Mucosa of gallbladder (tissue), 1 donor: Measurements from ENCODE around the gene ROBO2. TPM values are rescaled to one million over a fixed set of nuclear protein-coding genes. Genes with fewer than 3 reads are reported as not detected.

Source experiments
- DNase-seq: peaks from one replicate; pipeline ENCODE4 v3.0.0-alpha.2; 2020; ENCODE audit warnings: low spot score
- total RNA-seq: library from RNA; stranded (reverse); gene quantifications from one replicate; pipeline ENCODE4 v1.2.1, GENCODE V29; 2021
- donor health status: DM: no; HTN: no; CAD: no.

The ROBO2 gene, protein sequence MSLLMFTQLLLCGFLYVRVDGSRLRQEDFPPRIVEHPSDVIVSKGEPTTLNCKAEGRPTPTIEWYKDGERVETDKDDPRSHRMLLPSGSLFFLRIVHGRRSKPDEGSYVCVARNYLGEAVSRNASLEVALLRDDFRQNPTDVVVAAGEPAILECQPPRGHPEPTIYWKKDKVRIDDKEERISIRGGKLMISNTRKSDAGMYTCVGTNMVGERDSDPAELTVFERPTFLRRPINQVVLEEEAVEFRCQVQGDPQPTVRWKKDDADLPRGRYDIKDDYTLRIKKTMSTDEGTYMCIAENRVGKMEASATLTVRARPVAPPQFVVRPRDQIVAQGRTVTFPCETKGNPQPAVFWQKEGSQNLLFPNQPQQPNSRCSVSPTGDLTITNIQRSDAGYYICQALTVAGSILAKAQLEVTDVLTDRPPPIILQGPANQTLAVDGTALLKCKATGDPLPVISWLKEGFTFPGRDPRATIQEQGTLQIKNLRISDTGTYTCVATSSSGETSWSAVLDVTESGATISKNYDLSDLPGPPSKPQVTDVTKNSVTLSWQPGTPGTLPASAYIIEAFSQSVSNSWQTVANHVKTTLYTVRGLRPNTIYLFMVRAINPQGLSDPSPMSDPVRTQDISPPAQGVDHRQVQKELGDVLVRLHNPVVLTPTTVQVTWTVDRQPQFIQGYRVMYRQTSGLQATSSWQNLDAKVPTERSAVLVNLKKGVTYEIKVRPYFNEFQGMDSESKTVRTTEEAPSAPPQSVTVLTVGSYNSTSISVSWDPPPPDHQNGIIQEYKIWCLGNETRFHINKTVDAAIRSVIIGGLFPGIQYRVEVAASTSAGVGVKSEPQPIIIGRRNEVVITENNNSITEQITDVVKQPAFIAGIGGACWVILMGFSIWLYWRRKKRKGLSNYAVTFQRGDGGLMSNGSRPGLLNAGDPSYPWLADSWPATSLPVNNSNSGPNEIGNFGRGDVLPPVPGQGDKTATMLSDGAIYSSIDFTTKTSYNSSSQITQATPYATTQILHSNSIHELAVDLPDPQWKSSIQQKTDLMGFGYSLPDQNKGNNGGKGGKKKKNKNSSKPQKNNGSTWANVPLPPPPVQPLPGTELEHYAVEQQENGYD (N-terminal part only)
- 2.8 TPM for total RNA-seq

DNA sequence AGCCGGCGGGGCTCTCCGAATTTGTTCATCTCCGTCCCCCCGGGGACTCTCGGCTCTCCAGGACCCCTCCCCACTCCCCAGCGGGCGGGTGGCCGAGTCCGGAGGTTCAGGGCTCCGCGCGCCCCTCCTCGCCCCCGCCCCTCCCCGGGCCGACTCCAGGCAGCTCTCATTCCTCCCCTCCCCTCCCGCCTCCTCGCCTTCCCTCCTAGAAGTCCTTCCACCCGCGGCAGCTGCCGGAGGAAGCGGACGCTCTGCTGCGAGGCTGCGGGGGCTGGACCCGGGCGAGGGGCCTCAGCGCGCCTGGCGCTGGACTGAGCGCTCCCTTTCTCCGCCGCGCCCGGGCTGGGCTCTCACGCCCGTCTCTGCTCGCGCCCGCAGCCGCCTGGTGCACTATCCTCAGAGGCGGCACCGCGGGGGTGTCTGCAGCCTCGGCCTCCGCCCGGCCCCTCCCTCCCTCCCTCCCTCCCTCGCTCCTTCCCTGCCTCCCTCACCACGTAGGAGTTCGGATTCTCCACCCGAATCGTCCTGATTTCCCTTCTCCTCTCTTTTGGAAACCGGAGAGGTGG lies at the start of gene ROBO2:
TSS of gene ROBO2 (plus strand) at position 494 of the 566 bp plus-strand sequence. CDS start 687 bp downstream, outside the sequence.
- peak; percentile 13 for DNase-seq

DNA sequence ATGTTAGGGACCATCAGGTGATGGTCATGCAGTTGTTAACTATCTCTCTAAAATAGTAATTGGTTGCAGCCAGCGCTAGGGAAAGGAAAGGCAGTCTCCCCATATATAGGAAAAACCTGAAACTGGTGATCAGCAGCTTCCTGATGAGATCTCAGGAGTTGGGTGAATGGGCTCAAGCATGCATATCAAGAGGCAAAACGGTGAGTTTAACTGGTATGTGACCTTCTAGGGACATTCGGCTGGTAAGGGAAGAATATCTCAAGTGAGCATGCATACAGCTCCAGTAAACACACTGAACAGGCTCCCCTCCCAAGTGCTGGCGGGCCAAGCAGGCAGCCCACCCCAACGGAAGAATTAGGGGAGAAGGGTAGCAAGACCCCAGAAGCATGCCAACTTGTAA lies 49.3 kb upstream of the ROBO2 start:
- no peak for DNase-seq

DNA sequence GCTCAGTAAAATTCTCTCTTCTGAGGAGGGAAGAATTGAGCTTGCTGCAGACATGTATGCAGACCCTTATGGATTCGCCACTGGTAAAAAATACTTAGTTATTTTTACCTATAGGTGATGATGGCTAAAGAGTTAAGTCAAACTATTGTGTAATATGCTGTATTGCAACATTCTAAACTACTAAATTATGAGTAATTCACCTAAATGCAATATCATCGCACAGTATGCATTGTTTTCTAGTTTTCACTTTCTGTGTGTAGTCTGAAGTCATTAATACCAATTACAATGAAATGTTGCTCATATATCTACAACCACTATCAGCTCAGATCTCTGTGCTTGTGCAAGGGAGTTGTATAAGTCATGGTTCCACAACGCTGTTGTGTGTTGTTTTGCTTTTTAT lies 48.7 kb upstream of the ROBO2 start:
- no peak for DNase-seq

GRCh38 chr3:76997733-76998132 lies 42.2 kb upstream of the ROBO2 start:
- DNase-seq, result no peak

DNA sequence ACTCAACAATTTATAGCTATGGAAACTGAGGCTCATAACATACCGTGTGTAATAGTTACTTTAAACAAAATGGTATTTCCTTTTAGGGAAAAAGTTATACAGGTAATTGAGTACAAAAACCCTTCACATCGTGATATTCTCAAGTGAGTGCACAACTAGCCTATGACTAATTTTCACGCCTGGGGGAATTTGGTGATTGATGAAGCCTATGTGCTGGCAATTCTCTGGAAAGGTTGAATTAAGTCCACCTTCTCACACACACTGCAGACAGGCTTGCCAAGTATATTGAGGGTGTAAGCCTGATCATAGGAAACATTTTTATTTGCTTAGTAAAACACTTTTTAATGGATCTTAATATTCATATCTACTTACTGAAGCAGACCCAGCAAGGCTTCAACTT lies 41.3 kb upstream of the ROBO2 start:
- DNase-seq, result no peak

DNA sequence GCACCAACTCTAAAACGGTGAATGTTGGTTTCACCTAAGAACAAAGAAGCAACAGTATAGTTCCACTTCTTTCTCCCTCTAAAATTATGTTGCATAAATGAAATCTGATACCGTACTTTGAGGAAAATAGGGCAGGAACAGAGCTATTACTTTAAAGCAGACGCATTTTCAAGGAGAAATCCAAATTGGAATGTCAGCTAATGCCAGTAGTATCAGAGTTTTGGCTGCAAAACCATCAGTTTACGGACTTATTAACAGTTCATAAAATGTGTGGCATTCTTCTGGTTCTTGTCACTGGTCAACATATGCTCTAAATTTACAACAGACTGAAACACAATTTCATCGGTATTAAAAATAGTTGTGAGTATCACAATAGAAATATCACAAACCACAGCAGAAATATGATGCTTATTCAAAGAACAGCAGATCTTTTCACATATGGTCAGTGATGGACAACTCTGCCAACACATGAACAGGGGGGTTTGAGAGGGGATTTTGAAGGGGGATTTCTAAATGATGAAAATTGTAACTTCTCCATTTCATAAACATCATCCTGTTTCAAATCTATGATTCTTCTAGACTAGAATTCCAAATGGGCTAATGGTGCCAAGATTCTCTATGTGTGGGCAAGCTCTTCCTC lies 38.7 kb upstream of the ROBO2 start:
- no peak for DNase-seq

DNA sequence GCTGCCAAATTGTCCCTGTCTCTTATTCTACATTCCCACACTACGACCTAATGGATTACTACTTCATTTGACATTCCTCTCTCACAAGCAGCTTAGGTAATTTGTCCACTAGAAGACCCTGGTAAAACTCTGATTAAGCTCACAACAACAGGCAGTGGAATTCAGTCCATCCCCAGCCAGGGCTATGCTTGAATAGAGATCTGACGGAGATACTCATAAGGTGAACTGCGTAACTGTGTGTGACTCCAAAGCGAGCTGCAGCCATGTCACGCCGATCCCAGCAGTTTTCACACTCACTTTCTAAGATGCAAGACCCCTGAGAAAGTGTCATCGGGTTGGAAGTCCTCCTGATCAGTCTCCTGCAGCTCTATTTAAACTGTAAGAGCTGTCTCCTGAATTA lies 25.7 kb upstream of the ROBO2 start:
- DNase-seq, result no peak

DNA sequence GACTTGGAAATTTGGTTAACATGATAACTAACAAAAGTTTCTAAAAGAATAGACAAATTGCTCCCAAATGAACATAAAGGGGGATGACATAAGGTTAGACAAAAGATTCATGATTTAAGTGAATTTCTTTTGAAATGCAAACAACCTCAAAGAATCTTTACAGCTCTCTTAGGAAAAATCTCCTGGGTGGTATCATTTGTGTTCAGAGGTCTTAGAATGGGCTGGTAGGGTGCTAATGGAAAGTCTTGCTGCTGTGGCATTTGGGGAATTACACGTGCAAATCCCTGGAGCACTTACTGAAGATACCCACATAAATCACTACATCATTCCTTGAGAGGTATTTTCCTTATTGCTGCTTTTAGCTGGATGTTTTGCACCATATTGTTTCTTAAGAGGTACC lies 14.4 kb upstream of the ROBO2 start:
- DNase-seq, result no peak

- DNase-seq, result no peak
Measured at GRCh38 chr3:77026904-77027634, 12.8 kb upstream of the ROBO2 start.

GRCh38 chr3:77028005-77028404 lies 11.9 kb upstream of the ROBO2 start:
- no peak for DNase-seq

DNA sequence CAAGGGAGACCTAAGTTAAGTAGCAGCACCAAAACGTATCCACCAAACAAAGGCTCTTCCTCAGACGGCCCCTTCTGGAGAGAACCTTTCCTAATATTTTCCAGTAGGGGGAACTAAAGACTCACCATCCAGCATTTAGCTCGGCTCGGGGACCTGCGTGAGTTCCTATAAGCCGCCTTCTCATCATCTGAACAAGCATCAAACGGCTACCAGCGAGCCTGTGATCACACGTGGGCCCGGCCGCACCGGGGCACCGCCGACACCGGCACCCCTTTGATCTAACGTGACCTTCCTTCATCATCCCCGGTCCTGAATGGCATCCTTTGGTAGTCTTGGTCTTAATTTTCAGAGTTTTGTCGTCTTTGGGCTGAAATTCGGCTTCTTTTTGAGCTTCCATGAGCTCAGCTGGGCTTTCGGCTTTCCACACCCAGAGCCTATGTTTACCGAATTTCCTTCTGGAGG lies 1.4 kb upstream of the ROBO2 start:
- DNase-seq, result peak; percentile 58

DNA sequence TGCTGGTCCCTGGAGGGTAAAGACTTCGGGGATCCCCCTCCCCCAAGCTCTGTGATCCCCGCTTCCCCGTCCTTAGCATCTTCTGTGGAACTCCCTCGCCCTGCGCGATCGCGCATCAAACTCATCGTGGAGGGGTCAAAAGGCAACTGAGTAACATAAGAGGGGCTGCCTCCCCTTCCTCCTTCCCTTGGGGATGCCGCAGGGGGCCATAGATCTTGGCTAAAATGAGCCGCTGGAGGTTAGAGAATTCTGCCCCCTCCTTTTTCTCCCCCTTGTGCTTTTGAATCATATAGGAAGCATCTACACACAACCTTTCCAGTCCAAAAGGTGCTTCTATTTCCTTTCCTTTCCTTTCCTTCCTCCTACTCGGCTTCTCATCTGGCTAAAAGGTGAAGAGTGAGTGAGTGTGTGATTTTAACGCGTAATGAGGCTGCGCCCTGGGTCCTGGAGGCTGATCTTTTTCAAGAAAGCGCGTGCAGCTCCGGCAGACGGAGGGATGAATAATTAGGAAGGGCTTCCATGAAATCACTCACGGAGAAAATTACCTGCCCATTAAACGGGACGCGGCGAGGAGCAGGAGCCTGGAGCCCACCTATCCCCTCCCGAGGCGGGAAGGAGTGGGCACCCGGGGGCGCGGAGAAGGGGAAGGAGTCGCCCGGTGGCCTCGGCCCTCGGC lies 831 bp upstream of the ROBO2 start:
- no peak for DNase-seq

DNA sequence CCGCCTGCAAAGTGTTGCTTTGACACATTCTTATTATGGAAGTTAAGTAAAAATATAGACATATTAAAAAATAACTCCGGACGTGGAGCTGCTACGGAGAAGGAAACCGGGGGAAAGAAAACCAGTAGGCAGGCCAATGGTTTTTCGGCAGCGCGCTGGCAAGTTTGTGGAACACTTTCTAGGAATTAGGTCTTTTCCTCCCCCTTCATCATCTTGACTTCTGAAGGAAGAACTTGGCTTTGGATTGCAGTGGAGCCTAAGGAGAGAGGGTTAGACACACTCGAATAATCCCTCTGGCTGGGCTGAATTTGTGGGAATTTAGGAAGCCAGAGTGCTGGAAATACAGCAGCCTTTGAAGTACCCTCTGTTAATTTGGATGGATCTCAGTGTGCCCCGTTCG lies 317 bp downstream of the ROBO2 start:
- DNase-seq, result no peak

DNA sequence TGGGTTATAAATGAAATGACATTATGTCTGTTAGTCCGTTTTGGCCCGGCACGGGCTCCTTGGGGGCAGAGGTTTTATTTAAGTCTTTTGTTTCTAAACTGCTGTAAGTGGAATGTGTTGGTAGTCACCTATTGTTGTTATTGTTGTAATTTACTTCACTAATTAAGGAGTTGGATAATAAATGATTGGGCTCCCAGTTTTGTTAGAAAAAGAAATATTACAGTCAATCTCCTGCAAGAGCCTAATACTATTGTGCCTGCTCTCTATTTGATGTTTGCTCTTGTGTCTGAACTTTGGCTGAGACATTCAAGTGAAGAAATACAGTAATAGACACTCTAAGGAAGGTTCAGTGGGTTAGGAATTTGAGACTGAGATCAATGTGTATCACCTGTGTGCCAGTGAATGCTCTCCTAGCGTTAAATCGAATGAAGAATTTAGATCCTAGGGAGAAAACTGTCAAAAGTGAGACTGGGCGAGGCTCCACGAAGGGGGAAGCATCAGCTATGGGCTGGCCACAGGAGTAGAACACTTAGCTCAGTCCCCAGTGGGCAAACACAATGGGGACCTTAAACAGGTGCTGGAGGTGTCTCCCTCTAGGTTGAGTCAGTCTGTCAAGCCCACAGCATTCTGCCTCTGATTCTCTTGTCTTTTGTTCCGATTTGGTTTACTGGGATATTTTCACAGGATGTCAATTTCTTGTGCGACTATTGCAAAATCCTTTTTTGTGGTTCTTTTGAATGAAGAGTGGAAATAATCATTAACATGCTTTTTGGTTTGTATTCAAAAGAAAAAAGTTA lies 1.2 kb downstream of the ROBO2 start:
- DNase-seq, result no peak

GRCh38 chr3:77041811-77042210 lies 1.9 kb downstream of the ROBO2 start:
- DNase-seq, result no peak

GRCh38 chr3:77042343-77042742 lies 2.4 kb downstream of the ROBO2 start:
- DNase-seq, result no peak

GRCh38 chr3:77042882-77043281 lies 3.0 kb downstream of the ROBO2 start:
- DNase-seq, result no peak

GRCh38 chr3:77045686-77046085 lies 5.8 kb downstream of the ROBO2 start:
- no peak for DNase-seq

- DNase-seq, result no peak
Measured at GRCh38 chr3:77048186-77048585, 8.3 kb downstream of the ROBO2 start.
